Suppressor macrophage treated with lipopolysaccharide for 4 hours (primary cell): ENCODE data around the gene NAXD.
"Not testable (repeated sequence)": the region's sequence is repeated elsewhere in the genome, so short reads cannot be mapped to it uniquely, and the experiment has no call there.

Source experiments
- DNase-seq: peaks from one replicate; pipeline ENCODE4 v3.0.0-alpha.2; 2020

The NAXD gene

DNA sequence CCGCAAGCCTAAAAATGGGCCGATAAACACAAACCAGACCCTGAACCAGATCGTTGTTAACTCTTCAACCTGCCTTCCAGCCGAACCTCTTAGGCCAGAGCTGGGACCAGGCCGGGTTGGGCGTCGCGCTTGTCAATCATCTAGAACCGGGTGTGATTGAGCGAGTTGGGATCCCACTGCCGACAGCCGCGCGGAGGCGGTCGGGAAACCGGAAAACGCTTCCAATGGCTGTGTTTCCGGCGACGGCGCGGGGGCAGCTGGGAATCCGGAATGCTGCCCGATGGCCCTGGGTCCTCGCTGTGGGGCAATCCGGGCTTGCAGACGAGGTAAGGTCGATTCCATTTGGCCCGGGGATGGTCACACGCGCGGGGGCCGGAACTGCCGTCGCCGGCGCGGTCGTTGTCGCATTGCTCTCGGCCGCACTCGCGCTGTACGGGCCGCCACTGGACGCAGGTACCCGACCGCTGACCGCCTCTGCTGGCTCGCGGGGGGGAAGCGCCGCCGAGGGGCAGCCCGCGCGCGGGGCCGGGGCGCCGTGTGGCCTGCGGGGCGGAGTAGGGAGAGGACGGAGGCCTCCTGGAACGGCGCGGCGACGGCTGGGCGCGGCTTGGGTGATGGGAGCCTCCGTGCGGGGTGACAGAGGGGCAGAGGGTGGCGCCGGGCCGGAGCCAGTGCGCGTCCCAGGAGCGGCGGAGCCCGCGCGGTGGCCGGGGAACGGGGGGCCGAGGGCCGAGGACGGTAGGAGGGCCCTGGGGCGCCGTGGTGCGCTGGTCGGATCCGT lies at the start of gene NAXD:
TSS of gene NAXD (plus strand) at position 224 of the 781 bp plus-strand sequence. CDS start at position 281, 57 bp downstream.
- peak; percentile 96 for DNase-seq

DNA sequence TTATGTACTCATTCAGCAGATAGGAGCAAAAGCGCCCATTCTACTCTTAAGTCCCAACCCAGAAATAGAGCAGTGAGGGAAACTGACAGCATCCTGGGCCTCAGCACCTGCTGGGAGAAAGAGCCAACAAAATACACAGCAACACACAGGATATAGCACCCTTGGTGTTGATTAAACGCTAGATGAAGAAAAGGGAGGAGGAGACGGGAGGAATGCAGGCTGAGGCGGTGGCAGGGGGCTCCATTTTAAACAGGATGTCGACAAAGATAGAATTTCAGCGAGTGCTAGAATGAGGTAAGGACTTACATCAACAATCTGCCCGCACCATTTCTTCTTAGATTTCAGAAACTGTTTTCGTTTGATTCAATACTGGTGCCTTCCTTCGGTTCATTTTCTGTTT lies 49.2 kb upstream of the NAXD start:
- no peak for DNase-seq

DNA sequence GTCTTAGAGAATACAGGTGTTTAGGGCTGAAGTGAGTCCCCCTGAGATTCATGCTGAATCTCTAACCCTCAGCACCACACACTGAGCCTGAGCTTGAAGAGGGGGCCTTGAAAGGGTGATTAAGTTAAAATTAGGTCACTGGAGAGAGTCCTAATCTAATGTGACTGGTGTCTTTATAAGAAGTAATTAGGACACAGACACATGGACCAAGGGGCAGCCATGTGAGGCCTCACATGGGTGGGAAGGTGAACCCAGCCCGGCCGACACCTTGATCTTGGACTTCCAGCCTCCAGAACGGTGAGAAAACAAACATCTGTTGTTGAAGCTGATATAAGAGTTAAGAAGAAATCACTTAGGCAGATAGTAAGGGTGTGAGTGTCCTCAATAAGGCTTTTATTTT lies 46.7 kb upstream of the NAXD start:
- DNase-seq = no peak

DNA sequence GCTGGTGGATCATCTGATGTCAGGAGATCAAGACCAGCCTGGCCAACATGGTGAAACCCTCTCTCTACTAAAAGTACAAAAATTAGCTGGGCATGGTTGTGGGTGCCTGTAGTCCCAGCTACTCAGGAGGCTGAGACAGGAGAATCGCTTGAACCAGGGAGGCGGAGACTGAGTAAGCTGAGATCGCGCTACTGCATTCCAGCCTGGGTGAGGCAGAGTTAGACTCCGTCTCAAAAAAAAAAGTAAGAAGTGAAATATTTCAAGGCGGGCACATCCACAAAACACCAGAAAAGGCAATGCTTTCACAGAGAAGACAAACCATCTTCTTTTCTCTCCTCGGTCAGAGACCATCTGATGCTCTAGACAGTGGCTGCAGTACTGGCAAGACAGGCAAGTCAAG lies 45.4 kb upstream of the NAXD start:
- not testable (repeated sequence) for DNase-seq

DNA sequence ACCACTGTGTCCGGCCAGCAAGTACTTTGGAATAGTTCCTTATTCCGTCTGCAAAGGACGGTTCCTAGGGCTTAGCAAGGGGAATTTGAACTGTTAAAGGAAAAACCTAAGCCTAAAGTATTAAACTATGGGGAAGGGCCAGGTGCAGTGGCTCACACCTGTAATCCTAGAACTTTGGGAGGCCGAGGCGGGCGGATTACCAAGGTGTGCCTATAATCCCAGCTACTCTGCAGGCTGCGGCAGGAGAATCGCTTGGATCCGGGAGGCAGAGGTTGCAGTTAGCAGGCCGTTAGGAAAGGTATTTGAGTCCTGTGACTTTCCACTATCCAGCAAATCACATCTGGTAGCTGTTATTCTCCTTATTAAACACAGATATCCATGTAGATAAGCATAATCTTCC lies 44.5 kb upstream of the NAXD start:
- DNase-seq = no peak

DNA sequence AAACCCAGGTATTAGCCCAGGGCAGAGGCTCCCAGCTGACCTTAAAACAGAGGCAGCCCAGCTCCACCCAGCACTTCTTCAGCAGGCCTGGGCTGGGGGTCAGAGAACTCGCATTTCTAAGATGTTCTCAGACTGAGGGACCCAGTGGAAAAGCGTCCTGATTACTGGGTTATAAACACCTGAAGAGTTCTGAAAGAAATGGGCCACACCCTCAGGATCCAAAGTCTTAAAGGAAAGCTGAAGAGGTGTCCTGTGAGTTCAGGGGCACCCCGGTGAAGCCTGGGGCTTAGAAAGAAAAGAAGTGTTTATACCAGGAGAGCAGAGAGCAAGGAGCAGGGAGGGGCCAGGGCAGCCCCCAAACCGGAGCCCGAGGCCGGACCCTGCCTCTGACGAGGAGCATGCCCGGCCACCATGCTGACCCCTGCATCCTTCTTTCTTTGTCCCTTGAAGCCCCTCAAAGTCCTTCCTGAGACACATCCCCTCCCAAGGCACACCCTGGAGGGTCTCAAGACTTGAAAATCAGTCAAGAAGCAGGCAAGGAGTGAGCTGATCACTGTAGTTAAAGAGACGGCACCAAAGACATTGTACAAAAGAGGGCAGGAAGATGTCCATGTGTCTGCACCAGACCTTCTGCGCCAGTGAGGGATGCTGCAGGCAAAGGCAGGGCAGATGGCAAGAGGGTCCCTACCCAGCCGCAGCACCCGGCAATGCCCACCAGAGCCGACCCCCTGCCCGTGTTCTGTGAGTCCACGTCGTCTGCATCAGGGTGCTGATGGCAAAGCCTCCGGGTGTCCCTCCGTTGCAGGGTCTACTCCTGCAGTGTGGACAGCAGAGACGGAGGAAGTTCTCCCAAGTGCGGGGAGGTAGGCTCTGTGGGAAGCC lies 43.2 kb upstream of the NAXD start:
- no peak for DNase-seq

DNA sequence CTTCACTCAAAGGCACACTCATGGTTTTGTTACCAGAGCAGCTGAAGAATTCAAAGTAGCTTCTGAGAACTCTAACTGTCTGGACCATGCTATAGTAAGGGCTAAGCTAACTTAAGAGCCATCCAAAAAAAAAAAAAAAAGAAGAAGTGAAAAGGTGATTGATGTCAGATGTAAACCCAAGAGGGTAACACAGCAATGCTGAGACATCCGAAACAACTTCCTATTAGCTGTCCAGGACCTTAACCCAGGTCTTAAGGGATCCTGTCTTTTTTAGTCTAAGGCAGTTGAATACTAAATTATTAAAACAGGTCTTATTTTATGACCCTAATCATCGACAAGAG lies 42.6 kb upstream of the NAXD start:
- DNase-seq = no peak

DNA sequence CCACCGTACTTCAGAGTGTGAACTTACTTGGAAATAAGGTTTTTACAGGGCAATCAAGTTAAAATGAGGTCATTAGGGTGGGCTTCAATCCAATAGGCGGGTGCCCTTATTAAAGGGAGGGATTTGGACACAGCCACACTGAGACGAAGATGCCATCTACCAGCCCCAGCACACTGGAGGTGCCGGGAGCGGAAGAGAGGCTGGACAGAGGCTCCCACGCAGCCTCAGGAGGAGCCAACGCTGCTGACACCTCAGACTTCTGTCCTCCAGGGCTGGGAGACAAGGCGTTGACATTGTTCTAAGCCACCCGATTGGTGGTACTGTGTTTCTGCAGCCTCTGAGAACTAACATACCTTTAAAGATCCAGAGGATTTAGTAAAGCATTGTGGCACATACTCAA lies 41.2 kb upstream of the NAXD start:
- no peak for DNase-seq

DNA sequence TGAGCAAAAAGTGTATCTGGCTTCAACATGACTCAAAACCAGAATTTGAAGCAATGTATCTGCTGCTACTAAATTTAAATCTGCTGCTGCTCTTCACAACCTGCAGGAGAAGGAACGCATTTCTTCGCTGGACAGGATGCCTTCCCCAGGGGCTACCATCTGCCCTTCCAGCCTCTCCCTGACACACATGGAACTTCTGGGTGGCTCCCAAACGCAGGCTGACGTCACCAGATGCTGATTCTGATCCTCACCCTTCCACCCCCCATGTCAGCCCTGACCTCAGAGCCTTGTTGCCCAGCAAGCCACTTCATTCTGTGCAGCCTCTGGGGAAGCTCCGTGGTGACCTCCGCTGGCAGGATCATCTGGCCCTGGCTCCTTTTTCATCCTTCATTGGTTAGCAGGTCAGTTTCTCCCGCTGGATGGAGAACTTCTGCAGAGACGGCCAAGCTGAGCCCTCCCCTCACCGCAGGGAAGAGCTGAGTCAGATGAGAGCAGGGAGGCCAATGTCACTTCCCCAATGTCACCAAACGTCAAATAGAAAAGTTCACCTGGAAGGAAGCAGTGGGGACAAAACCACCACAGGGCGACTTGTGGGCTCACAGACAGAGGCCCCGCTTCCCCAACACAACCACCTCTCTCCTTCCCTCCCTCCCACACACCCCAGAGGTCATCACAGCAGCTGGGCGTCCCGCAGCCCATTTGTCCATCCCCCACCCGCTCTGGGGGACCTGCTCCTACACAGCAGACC lies 39.8 kb upstream of the NAXD start:
- DNase-seq = peak; percentile 73

DNA sequence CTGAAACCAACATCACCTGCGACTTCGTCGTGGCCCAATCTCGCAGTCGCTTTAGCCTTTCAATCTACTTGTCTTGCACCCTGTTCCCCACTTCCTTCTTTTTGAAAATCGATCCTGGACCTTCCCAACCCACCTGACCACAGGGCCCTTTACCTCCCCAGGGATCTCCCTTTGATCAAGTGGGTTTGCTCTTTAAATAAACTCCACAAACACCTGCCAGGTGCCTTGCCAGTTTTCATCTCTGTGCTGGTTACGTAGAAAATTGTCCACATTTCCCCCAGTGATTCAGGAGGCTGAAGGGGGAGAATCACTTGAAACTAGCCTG lies 39.3 kb upstream of the NAXD start:
- no peak for DNase-seq

DNA sequence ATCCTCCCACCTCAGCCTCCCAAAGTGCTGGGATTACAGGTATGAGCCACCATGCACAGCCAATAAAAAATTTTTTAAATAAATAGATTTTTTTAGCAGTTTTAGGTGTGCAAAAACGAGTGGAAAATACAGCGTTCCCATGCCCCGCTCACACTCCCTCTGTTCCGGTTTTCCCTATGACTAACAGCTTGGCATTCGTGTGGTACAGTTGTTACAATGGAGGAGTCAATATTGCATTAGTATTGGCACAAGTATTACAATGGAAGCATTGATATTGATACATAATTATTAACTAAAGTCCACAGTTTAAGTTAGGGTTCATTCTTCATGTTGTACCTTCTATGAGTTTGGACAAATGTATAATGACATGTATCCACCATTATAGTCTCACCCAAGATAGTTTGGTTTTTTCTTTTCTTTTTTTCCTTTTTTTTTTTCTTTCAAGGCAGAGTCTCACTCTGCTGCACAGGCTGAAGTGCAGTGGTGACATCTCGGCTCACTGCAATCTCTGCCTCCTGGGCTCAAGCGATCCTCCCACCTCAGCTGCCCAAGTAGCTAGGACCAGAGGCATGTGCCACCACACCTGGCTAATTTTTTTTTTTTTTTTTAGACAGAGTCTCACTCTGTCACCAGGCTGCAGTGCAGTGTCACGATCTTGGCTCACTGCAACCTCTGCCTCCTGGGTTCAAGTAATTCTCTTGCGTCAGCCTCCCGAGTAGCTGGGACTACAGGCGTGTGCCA lies 38.4 kb upstream of the NAXD start:
- DNase-seq = no peak

DNA sequence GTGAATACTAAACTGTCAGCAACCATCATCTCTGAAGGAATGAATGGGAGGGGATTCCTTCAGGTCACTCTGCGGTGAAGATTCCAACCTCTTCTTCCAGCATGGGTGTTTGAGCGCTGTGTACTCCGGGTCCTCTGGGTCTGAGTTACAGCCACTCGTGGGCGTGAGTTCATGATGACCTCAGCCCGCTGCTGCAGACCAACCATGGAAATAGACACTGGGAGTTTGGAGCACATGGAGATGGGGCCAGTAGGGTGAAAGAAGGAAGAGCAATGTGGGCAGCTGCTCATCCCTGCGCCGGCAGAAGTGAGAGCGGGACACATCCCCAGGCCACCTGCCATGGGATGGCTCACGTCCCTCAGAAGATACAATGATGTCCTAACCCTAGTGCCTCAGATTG lies 37.0 kb upstream of the NAXD start:
- peak; percentile 41 for DNase-seq

DNA sequence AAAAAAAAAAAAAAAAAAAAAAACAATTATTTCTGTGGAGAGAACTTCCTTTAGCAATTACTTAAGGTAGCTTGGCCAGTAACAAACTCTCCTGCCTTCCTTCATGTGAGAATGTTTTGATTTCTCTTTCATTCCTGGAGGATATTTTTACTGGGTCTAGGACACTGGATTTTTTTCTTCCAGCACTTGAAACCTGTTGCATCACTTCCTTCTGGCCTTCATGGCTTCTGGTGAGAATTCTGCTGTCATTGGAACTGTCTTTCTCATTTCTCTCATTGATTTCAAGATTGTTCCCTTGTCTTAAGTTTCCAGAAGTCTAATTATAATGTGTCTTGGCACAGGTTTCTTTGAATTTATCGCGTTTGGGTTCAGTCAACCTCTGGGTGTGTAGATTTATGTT lies 34.5 kb upstream of the NAXD start:
- DNase-seq = peak; percentile 64

DNA sequence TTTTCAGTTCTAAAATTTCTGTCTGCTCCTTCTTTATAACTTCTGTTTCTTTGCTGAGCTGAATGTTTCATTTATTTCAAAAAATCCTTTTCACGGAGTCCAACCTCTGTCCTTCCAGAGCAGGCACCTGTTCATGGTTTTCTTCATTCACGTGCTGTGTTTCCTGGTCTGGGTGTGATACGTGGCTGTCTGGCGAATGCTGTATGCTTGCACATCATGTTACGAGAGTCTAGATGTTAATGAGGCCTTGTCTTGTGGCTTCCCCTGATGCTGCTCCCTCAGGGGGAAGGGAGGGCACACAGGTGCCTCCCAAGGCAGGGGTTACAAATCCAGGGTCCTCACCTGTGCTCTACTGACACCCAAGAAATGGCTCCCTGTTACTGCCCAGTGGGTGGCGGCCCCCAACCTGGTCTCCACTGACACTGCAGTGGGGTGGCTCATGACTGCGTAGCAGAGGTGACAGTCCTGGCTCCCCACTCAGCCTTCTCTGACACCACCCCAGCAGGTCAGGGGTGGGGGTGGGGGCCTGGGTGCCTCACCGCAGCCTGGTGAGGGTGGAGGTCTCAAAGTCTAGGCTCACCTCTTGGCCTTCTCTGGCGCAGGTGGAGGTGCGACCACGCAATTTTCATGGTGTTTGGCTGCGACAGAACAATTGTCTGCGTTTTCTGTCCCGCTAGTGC lies 33.7 kb upstream of the NAXD start:
- DNase-seq = no peak

DNA sequence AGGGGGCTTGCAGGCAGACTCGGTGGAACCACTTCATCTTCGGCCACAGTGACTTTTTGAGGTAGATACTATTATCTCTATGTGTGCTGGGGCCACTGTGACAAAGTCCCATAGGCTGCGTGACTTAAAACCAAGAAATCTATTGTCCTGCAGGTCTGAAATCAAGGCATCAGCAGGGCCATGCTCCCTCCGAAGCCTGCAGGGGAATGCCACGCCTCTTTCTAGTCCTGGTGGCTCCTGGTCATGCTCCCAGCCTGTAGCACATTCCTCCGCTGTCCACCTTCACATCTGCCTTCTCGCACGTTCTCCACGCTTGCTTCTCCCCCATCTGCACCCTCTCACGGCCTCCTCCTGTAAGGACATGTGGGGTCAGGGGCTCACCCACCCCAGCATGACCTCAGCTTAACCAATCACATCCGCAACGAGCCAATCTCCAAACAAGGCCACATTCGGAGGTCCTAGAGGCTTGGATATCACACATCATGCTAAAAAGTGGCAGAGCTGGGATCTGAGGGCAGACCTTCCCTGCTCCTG lies 32.9 kb upstream of the NAXD start:
- no peak for DNase-seq

DNA sequence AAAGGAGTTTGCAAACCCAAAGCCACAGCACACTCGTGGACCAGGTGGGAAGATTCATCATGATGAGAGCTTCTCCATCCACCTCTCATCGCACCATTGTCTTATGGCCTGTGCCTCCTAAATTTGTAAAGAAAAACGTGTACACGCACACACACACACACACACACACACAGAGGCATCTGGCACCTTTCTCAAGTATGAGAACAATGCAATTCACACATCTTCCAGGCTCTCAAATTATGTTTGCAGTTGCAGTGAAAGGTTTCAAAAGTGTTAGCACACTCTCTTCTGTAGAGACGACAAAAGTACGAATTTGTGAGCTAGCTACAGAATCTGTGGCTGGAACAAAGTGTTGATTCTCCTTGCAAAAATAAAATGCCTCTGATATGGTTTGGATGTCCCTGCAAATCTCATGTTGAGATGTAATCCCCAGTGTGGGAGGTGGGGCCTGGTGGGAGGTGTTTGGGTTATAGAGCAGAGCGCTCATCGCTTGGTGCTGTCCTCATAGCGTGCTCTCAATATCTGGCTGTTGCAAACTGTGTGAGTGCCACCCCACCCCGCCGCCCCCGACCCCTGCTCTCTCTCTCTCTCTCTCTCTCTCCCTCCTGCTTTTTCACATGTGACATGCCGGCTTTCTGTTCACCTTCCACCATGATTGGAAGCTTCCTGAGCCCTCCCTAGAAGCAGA lies 32.0 kb upstream of the NAXD start:
- DNase-seq = no peak

DNA sequence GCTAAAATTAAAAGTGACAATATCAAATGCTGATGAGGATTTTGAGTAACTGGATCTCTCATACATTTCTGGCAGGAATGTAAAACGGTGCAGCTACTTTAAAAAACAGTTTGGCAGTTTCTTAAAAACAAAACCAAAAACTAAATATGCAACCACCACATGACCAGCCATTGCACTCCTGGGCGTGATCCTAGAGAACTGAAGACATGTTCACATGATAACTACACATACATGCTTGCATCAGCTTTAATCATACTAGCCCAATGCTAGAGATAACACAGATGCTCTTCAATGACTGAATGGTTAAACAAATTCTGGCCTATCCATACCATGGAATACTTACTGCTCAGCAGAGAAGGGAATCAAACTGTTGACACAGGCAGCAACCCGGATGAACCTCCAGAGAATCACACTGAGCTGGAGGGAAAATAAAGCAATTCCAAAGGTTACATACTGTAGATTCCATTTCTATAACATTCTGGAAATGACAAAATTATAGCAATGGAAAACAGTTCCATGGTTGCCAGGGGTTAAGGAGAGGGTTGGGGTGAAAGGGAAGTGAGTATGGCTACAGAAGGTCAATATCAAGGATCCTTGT lies 25.5 kb upstream of the NAXD start:
- peak; percentile 55 for DNase-seq

DNA sequence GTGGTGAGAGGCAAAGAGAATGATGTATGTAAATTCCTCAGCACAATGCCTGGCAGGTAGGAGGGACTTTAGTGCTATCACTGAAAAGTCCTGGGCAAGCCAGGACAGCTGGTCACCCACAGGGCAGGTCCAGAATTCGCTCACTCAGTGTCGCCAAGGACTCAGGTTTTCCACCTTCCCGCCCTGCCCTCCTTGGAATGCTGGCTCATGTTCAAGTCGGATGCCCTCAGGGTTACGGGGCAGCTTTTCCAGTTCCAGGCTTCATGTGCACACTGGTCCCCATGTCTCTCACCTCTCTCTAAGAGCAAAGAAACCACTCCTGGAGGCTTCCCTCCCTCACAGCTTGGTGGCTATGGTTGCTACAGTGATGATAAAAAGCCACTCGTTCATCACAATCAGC lies 24.8 kb upstream of the NAXD start:
- DNase-seq = no peak

DNA sequence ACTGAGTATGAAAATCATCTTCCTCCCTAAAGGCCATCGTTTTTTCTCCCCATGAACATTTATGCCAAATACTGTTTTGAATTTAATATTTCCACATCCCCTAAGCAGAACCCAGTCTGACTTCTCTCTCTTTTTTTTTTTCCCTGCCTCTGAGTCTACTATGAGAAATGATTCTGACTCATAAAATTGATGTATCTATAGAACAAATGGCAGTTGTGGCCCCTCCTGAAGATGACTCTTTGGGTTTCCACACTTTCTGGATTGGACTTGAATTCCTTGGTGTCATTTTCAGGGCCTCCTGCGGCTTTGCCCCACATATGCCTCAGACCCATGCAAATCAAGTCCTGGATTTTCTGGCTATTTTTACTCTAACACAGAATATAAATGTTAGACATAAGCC lies 22.7 kb upstream of the NAXD start:
- peak; percentile 57 for DNase-seq

DNA sequence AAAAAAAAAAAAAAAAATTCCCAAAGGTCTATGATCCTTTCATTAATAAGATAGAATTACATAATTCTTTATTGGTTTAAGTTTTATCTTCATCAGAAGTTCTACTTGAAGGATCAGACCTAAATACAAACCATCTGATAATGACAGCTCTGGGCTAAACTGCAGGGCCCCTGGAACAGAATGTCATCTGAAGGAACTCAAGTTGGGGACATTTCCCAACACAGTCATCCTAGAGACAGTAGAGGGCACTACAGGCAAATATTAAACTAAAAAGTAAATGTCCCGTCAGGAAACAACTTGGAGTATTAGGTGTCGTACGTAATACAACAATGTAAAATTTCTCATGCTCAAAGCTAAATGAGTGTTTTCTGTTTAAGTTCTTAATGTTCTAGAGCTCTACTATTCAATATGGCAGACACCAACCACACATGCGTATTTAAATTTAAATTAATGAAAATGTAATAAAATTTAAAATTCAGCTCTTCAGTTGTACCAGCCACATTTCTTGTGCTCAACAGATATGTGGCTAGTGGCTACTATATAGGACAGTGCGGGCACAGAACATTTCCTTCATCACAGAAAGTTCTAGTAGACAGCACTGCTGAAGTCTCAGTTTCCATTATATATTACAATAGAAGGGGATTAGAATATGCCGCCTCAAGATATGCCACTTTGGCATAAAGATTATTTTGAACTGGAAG lies 21.8 kb upstream of the NAXD start:
- peak; percentile 77 for DNase-seq
